ENCODE data around the gene STX1A. TPM values are rescaled to one million over a fixed set of nuclear protein-coding genes. Genes with fewer than 3 reads are reported as not detected.

The STX1A gene
- total and polyA plus RNA-seq, 7 donors: 1.8 to 24.6 (median 16.1) TPM

DNA sequence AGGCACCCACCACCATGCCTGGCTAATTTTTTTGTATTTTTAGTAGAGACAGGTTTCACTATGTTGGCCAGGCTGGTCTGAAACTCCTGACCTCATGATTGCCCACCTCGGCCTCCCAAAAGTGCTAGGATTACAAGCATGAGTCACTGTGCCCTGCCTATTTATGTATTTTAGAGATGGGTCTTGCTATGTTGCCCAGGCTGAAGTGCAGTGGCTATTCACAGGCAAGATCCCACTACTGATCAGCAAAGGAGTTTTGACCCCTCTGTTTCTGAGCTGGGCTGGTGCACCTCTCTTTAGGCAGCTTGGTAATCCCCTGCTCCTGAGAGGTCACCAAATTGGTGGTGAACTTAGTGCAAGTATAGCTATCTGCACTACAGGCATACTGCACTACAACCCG is 12.9 kb upstream of the STX1A start:
- 45 to 62% methylated on average over 2 of the region's 2 CpGs for WGBS, 2 donors
- intact Hi-C loops (cut with DNase I): loop anchor here (10.0 kb wide), 1 partner anchor 112 kb away; the partner anchor contains the start of gene METTL27
- Histone ChIP-seq H3K4me1 (peaks cover 0 to 8% (median 3%) of the 10 kb centered on the region in 4 donors), H3K27me3 (no peaks in the 10 kb centered on the region), H3K4me3 (no peak overlapping the region), H3K9me3 (no peaks in the 10 kb centered on the region), H3K27ac (no peak overlapping the region), H3K36me3 (peaks cover 0 to 19% (median 5%) of the 10 kb centered on the region in 4 donors)
- TF ChIP-seq POLR2AphosphoS5 (IDR thresholded peaks at IDR 0.05) (no peak), EP300 (IDR thresholded peaks at IDR 0.05) (no peak), POLR2A (IDR thresholded peaks at IDR 0.05) (no peak)
- TF ChIP-seq, protein P1, sequence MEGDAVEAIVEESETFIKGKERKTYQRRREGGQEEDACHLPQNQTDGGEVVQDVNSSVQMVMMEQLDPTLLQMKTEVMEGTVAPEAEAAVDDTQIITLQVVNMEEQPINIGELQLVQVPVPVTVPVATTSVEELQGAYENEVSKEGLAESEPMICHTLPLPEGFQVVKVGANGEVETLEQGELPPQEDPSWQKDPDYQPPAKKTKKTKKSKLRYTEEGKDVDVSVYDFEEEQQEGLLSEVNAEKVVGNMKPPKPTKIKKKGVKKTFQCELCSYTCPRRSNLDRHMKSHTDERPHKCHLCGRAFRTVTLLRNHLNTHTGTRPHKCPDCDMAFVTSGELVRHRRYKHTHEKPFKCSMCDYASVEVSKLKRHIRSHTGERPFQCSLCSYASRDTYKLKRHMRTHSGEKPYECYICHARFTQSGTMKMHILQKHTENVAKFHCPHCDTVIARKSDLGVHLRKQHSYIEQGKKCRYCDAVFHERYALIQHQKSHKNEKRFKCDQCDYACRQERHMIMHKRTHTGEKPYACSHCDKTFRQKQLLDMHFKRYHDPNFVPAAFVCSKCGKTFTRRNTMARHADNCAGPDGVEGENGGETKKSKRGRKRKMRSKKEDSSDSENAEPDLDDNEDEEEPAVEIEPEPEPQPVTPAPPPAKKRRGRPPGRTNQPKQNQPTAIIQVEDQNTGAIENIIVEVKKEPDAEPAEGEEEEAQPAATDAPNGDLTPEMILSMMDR (IDR thresholded peaks at IDR 0.05): no peak
- DNase-seq: no peak

DNA sequence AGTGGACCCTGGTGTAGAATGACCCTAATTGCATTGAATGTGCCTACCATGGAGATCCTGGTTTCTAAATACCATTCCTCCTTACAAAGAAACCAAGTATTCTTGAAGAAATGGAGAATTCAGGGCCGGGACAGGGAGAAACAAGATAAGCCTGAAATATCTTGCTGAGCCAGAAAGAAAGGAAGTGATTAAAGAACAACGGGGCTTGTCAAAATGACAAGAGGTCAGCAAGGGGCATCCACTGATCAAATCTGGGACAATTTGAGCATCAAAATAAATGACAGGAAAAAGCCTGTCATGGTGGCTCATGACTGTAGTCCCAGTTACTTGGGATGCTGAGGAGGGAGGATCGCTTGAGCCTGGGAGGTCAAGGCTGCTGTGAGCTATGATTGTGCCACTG is 11.0 kb upstream of the STX1A start:
- 33 to 47% methylated on average over 3 of the region's 3 CpGs for WGBS, 2 donors
- no peak overlapping the region for H3K4me3 ChIP-seq
- no peaks in the 10 kb centered on the region for H3K9me3 ChIP-seq
- H3K4me1 ChIP-seq: peaks cover 0 to 4% (median 0%) of the 10 kb centered on the region in 4 donors
- no peak for DNase-seq
- H3K27ac ChIP-seq: no peak overlapping the region
- intact Hi-C loops (cut with DNase I): loop anchor here (10.0 kb wide), 1 partner anchor 114 kb away; the partner anchor contains the start of gene METTL27
- TF ChIP-seq EP300 (IDR thresholded peaks at IDR 0.05) (no peak), POLR2A (IDR thresholded peaks at IDR 0.05) (no peak), POLR2AphosphoS5 (IDR thresholded peaks at IDR 0.05) (no peak)
- TF ChIP-seq, protein P1 (IDR thresholded peaks at IDR 0.05): no peak
- H3K36me3 ChIP-seq: peaks cover 0 to under 1% (median 0%) of the 10 kb centered on the region in 4 donors
- H3K27me3 ChIP-seq: peaks cover 0 to 9% (median 0%) of the 10 kb centered on the region in 3 donors

DNA sequence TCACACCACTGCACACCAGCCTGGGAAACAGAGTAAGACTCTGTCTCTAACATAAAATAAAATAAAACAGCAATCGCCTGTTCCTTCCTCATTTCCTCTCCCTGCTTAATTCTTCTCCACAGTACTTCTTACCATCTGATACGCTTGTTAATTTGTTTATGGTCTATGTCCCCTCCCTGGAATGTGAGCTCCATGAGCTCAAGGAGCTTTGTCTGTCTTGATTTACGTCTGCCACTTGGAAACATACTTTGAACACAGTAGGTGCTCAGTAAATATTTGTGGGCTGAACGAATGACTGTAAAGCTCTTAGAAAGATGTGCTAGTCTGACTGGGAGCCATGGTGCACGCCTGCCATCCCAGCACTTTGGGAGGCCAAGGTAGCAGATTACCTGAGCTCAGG is 9.1 kb upstream of the STX1A start:
- WGBS, 2 donors: 46 to 61% methylated on average over 5 of the region's 5 CpGs
- Histone ChIP-seq H3K4me3 (no peak overlapping the region), H3K4me1 (no peaks in the 10 kb centered on the region), H3K27ac (no peak overlapping the region), H3K36me3 (no peaks in the 10 kb centered on the region), H3K27me3 (peaks cover 0 to 9% (median 0%) of the 10 kb centered on the region in 3 donors), H3K9me3 (no peaks in the 10 kb centered on the region)
- intact Hi-C loops (cut with DNase I): no loop called here
- DNase-seq: no peak
- TF ChIP-seq EP300 (IDR thresholded peaks at IDR 0.05) (no peak), POLR2AphosphoS5 (IDR thresholded peaks at IDR 0.05) (no peak), POLR2A (IDR thresholded peaks at IDR 0.05) (no peak)
- TF ChIP-seq, protein P1 (IDR thresholded peaks at IDR 0.05): no peak

DNA sequence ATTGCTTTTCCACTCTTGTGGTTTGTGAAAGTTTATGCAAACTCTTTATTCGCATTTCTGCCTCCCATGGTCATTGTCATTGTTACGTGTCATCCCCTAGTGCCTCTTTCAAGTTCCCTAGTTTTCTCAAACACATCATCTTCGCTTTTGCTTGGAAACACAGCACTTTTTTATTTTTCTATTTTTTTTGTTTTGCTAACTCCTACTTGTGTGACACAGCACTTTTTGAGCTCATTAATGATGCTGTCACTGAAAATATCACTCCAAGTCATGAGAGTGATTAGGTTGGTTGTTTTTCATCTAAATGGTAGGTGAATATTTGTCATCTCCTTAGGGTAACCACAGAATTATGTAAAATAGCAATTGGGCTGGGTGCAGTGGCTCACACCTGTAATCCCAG is 8.5 kb upstream of the STX1A start:
- DNase-seq: no peak
- H3K27ac ChIP-seq: no peak overlapping the region
- WGBS, 2 donors: 69 to 85% methylated on average over 3 of the region's 3 CpGs
- peaks cover 0 to 9% (median 0%) of the 10 kb centered on the region in 3 donors for H3K27me3 ChIP-seq
- no peaks in the 10 kb centered on the region for H3K4me1 ChIP-seq
- H3K36me3 ChIP-seq: no peaks in the 10 kb centered on the region
- no peak for TF ChIP-seq EP300 (IDR thresholded peaks at IDR 0.05)
- no peak for TF ChIP-seq POLR2AphosphoS5 (IDR thresholded peaks at IDR 0.05)
- TF ChIP-seq POLR2A (IDR thresholded peaks at IDR 0.05): no peak
- TF ChIP-seq, protein P1 (IDR thresholded peaks at IDR 0.05): no peak
- H3K9me3 ChIP-seq: no peaks in the 10 kb centered on the region
- no peak overlapping the region for H3K4me3 ChIP-seq
- intact Hi-C loops (cut with DNase I): no loop called here

DNA sequence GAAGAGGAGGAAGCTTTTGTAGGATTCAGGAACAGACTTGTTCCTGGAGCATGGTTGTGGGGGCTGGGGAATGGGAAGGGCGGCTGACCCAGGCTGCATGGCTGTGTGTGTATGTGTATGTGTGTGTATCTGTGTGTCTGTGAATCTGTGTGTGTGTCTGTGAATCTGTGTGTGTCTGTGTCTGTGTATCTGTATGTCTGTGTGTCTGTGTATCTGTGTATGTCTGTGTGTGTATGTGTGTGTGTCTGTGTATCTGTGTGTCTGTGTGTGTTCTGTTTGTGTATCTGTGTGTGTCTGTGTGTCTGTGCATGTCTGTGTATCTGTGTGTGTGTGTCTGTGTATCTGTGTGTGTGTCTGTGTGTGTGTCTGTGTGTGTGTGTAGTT is 6.6 kb upstream of the STX1A start:
- no peak overlapping the region for H3K27ac ChIP-seq
- intact Hi-C loops (cut with DNase I): no loop called here
- 82 to 89% methylated on average over 1 of the region's 1 CpG for WGBS, 2 donors

More for the DNA sequence above, 6.6 kb upstream of the STX1A start:
- no peak overlapping the region for H3K4me3 ChIP-seq
- no peaks in the 10 kb centered on the region for H3K9me3 ChIP-seq
- peaks cover 0 to 9% (median 0%) of the 10 kb centered on the region in 3 donors for H3K27me3 ChIP-seq
- peaks cover 0 to 9% (median 2%) of the 10 kb centered on the region in 4 donors for H3K4me1 ChIP-seq
- DNase-seq: no peak
- TF ChIP-seq POLR2AphosphoS5 (IDR thresholded peaks at IDR 0.05) (no peak), EP300 (IDR thresholded peaks at IDR 0.05) (no peak), POLR2A (IDR thresholded peaks at IDR 0.05) (no peak)
- TF ChIP-seq, protein P1 (IDR thresholded peaks at IDR 0.05): peak in 1 of 4 experiments; percentile 6
- no peaks in the 10 kb centered on the region for H3K36me3 ChIP-seq

Measured in sigmoid colon (tissue), 7 donors.